ENCODE results near the gene NCF1.
"Not testable (repeated sequence)": the region's sequence is repeated elsewhere in the genome, so short reads cannot be mapped to it uniquely, and the experiment has no call there.

GRCh38 chr7:74766509-74766908, 7.3 kb upstream of the NCF1 start:
- TF ChIP-seq YY1 (IDR thresholded peaks at IDR 0.05; ENCODE audit: extremely low read depth, insufficient replicate concordance, low read depth, low read length); RAD21 (IDR thresholded peaks at IDR 0.05; ENCODE audit: low read depth); POLR2A (IDR thresholded peaks at IDR 0.05; ENCODE audit: borderline replicate concordance, extremely low read depth, insufficient read depth, insufficient read length); CEBPB (IDR thresholded peaks at IDR 0.05; ENCODE audit: low read depth); CTCF (IDR thresholded peaks at IDR 0.05 in 2 of 3, conservative IDR thresholded peaks at IDR 0.05 in 1 of 3; ENCODE audit: borderline replicate concordance in 1 of 3, insufficient read depth in 1 of 3, low read depth in 2 of 3, low read length in 2 of 3); SP1 (IDR thresholded peaks at IDR 0.05; ENCODE audit: low read depth); POLR2AphosphoS5 (IDR thresholded peaks at IDR 0.05; ENCODE audit: low read depth, low read length); EZH2phosphoT487 (IDR thresholded peaks at IDR 0.05; ENCODE audit: borderline replicate concordance); REST (IDR thresholded peaks at IDR 0.05; ENCODE audit: low read depth); ZNF274 (IDR thresholded peaks at IDR 0.05; ENCODE audit: low read depth, low read length): not testable (repeated sequence)
